Ascending aorta (tissue), 2 donors: Measurements from ENCODE around the gene DMD. TPM values are rescaled to one million over a fixed set of nuclear protein-coding genes. Genes with fewer than 3 reads are reported as not detected.

Source experiments
- DNase-seq, 2 donors: peaks; one replicate each; pipeline ENCODE4 v3.0.0-alpha.2; 2019; ENCODE audit warnings: low spot score in 2 of 2
- H3K27ac ChIP-seq, 2 donors: fragments of 200-600 bp; sonication (generic); one replicate each; pipeline ENCODE4 v1.5.1; 2016 to 2017; ENCODE audit warnings: mild to moderate bottlenecking in 1 of 2
- H3K27me3 ChIP-seq: fragments of 200-600 bp; sonication (generic); one replicate; pipeline ENCODE4 v1.5.1; 2017
- H3K36me3 ChIP-seq, 2 donors: fragments of 200-600 bp; sonication (generic); one replicate each; pipeline ENCODE4 v1.5.1; 2016
- H3K4me1 ChIP-seq, 2 donors: fragments of 200-600 bp; sonication (generic); one replicate each; pipeline ENCODE4 v1.5.1; 2016 to 2017; ENCODE audit warnings: mild to moderate bottlenecking in 1 of 2
- H3K4me3 ChIP-seq, 2 donors: fragments of 200-600 bp; sonication (generic); one replicate each; pipeline ENCODE4 v1.5.1; 2016 to 2017; ENCODE audit warnings: mild to moderate bottlenecking in 1 of 2
- H3K9me3 ChIP-seq, 2 donors: fragments of 200-600 bp; sonication (generic); one replicate each; pipeline ENCODE4 v1.5.1; 2016
- intact Hi-C: fragments of 100-400 bp; cut with DNase I; formaldehyde crosslinking; loops from one replicate; pipeline ENCODE4 v1.15.1; 2023
- total RNA-seq: library from RNA; depleted of rRNA; stranded (reverse); fragments of >200 nt; gene quantifications from one replicate; pipeline ENCODE4 v1.1.0, GENCODE V29; 2016
- TF ChIP-seq, protein P1 (sequence below), 3 experiments: fragments of 200-600 bp in 2 of 3; fragments of 450-650 bp in 1 of 3; sonication (generic) in 2 of 3; IDR thresholded peaks; one replicate each; pipeline ENCODE4 v1.5.1; 2016 to 2019; ENCODE audit warnings: antibody characterized with exemption in 3 of 3, mild to moderate bottlenecking in 1 of 3, moderate library complexity in 1 of 3

DMD gene
- total RNA-seq, 1 donor from 2014 or later, result 40.0 TPM

DNA sequence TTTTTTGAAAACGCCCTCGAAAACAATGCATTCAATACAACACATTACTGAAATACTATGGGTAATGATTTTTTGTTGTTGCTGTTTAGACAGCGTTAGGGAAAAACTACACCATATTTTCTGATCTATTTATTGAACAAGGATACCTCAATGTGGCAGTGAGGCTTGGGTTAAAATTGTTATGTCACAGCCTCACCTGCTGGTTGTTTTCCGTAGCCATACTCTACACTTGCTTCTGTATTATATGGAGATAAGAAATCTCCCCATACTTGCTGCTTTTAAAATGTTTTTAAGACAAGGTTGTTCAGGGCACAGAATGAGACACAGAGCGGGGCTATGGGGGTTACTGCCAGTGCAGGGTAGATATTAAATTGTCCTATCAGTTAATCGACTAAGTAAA, 1917.9 kb downstream of the DMD start:
- no peak for DNase-seq
- H3K36me3 ChIP-seq, result no peaks in the 10 kb centered on the region
- H3K4me3 ChIP-seq, result no peak overlapping the region
- intact Hi-C loops, result no loop called here
- H3K9me3 ChIP-seq, result no peaks in the 10 kb centered on the region
- no peak overlapping the region for H3K27ac ChIP-seq
- TF ChIP-seq, protein P1, sequence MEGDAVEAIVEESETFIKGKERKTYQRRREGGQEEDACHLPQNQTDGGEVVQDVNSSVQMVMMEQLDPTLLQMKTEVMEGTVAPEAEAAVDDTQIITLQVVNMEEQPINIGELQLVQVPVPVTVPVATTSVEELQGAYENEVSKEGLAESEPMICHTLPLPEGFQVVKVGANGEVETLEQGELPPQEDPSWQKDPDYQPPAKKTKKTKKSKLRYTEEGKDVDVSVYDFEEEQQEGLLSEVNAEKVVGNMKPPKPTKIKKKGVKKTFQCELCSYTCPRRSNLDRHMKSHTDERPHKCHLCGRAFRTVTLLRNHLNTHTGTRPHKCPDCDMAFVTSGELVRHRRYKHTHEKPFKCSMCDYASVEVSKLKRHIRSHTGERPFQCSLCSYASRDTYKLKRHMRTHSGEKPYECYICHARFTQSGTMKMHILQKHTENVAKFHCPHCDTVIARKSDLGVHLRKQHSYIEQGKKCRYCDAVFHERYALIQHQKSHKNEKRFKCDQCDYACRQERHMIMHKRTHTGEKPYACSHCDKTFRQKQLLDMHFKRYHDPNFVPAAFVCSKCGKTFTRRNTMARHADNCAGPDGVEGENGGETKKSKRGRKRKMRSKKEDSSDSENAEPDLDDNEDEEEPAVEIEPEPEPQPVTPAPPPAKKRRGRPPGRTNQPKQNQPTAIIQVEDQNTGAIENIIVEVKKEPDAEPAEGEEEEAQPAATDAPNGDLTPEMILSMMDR (IDR thresholded peaks at IDR 0.05), result no peak
- no peaks in the 10 kb centered on the region for H3K27me3 ChIP-seq
- no peaks in the 10 kb centered on the region for H3K4me1 ChIP-seq

DNA sequence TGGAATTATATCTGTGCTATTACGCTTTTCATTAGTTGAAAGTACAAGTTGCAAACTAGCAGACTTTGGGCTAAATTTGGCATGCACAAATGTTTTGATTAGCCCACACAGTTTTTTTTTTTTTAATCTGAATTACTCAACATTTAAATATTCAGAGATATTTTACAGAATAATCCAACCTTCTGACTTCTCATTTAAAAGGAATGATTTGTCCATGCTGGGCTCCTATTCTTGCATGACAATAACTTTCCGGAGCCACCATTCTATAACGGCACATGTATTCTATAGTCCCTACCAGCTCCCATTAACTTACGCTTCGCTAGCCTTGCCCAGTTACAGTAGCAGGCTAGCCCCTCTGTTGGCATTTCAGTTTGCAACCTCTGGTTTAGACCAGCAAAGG, 1920.2 kb downstream of the DMD start:
- Histone ChIP-seq H3K36me3 (no peaks in the 10 kb centered on the region), H3K4me3 (no peak overlapping the region), H3K27ac (no peak overlapping the region), H3K27me3 (no peaks in the 10 kb centered on the region), H3K4me1 (no peaks in the 10 kb centered on the region), H3K9me3 (no peaks in the 10 kb centered on the region)
- no peak for DNase-seq
- intact Hi-C loops, result no loop called here
- TF ChIP-seq, protein P1 (IDR thresholded peaks at IDR 0.05), result no peak

DNA sequence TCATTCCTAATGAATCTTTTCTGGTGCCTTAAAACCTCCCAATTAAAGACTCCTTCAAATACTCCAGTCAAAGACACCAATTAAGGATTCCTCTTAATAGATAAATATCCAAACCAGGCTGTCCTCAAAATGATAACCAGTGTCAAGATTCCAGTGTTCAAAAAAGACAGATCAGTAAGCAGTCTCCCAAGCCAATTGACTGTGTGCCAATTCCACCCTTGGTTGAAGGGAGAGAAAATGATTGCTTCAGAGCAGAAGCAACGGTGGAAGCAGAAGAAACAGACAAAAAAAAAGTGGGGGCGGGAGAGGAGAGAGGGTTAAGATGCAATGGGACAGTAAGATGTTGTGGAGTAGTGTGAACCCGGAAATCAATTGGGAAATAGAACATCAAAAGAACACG, 1923.5 kb downstream of the DMD start:
- H3K4me3 ChIP-seq, result no peak overlapping the region
- no peak overlapping the region for H3K27ac ChIP-seq
- no peak for DNase-seq
- no peaks in the 10 kb centered on the region for H3K9me3 ChIP-seq
- TF ChIP-seq, protein P1 (IDR thresholded peaks at IDR 0.05), result no peak
- H3K36me3 ChIP-seq, result no peaks in the 10 kb centered on the region
- H3K4me1 ChIP-seq, result no peaks in the 10 kb centered on the region
- intact Hi-C loops, result no loop called here
- no peaks in the 10 kb centered on the region for H3K27me3 ChIP-seq

DNA sequence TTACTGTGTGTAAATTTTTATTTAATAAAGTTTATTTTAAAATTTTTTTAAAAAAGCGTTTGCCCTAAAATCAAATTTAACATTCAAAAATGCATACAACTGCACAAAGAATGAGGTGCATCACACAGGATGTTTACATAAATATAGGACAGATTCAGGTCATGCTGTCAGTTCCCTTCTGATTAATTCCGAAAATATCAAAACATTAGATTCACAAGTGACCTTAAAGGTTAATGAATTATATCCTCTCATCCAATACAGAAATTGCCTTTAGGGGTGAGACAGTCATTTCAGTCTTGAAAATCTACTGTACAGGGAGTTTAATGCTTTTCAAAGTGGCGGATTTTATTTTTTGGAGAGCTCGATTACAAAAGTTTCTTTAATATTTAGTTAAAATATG, 1930.8 kb downstream of the DMD start:
- Histone ChIP-seq H3K27me3 (no peaks in the 10 kb centered on the region), H3K4me1 (no peaks in the 10 kb centered on the region), H3K4me3 (no peak overlapping the region), H3K36me3 (no peaks in the 10 kb centered on the region), H3K27ac (no peak overlapping the region), H3K9me3 (no peaks in the 10 kb centered on the region)
- DNase-seq, result no peak
- TF ChIP-seq, protein P1 (IDR thresholded peaks at IDR 0.05), result no peak
- intact Hi-C loops, result no loop called here

DNA sequence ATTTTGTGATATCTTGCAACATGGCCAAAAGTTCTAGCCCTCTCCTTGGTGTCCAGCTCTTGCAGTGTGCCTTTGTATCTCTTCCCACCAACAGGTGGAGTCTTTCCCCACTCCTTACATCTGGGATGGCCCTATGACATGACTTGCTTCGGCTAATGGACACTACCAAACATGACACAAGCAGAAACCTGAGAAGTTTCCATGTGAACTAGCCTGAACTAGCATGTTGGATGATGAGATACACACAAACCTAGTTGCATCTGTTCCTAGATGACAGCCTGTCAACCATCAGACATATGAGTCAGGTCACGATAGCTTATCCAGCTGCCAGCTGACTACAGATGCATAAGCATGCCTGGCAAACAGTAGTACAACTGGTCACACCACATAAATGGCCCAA, 1932.0 kb downstream of the DMD start:
- H3K4me3 ChIP-seq, result no peak overlapping the region
- no peaks in the 10 kb centered on the region for H3K9me3 ChIP-seq
- no peaks in the 10 kb centered on the region for H3K36me3 ChIP-seq
- intact Hi-C loops, result no loop called here
- TF ChIP-seq, protein P1 (IDR thresholded peaks at IDR 0.05), result no peak
- no peak overlapping the region for H3K27ac ChIP-seq
- no peak for DNase-seq
- no peaks in the 10 kb centered on the region for H3K27me3 ChIP-seq
- H3K4me1 ChIP-seq, result no peaks in the 10 kb centered on the region

DNA sequence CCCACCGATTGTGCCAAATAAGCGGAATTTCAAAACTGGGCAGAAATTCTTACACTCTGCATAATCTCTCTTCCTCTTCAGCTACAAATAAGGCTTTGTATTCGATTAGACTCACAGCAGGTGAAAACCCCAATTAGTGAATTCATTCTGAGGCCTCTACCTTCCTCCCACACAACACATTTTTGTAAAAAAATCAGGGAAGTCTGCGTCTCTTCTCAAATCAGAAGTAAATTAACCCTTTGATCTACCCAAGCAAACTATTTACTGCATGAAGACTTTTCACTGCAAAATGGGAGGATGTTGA, 1938.9 kb downstream of the DMD start:
- H3K36me3 ChIP-seq, result no peaks in the 10 kb centered on the region
- intact Hi-C loops, result no loop called here

More for the DNA sequence above, 1938.9 kb downstream of the DMD start:
- Histone ChIP-seq H3K4me3 (no peak overlapping the region), H3K27me3 (no peaks in the 10 kb centered on the region), H3K27ac (no peak overlapping the region), H3K9me3 (no peaks in the 10 kb centered on the region), H3K4me1 (no peaks in the 10 kb centered on the region)
- no peak for DNase-seq
- TF ChIP-seq, protein P1 (IDR thresholded peaks at IDR 0.05), result no peak
